Esophagus muscularis mucosa (tissue), 4 donors: Measurements from ENCODE around the gene KLHL34. TPM values are rescaled to one million over a fixed set of nuclear protein-coding genes. Genes with fewer than 3 reads are reported as not detected.

Experiments
- DNase-seq: peaks from one replicate; pipeline ENCODE4 v3.0.0-alpha.2; 2017; ENCODE audit errors: extremely low spot score
- H3K27ac ChIP-seq, 4 donors: fragments of 200-600 bp; sonication (generic); replicated peaks in 1 of 4; 1 replicate in 3 of 4; 2 replicates in 1 of 4; pipeline ENCODE4 v1.5.1; 2016 to 2019; ENCODE audit warnings: mild to moderate bottlenecking in 1 of 4
- H3K27me3 ChIP-seq, 4 donors: fragments of 200-600 bp; sonication (generic); one replicate each; pipeline versions ENCODE4 v1.5.1 to v1.6.0; 2016 to 2019
- H3K36me3 ChIP-seq, 4 donors: fragments of 200-600 bp; sonication (generic); one replicate each; pipeline ENCODE4 v1.5.1; 2016 to 2019
- H3K4me1 ChIP-seq, 4 donors: fragments of 200-600 bp; sonication (generic); one replicate each; pipeline ENCODE4 v1.5.1; 2016 to 2019
- H3K4me3 ChIP-seq, 4 donors: fragments of 200-600 bp; sonication (generic); 1 replicate in 2 of 4; 2 replicates in 2 of 4; pipeline ENCODE4 v1.5.1; 2016 to 2019; ENCODE audit warnings: mild to moderate bottlenecking in 4 of 4, moderate library complexity in 1 of 4
- H3K9me3 ChIP-seq, 4 donors: fragments of 200-600 bp; sonication (generic); 1 replicate in 3 of 4; 2 replicates in 1 of 4; pipeline ENCODE4 v1.5.1; 2016 to 2019
- CTCF ChIP-seq, 3 experiments: fragments of 200-600 bp in 2 of 3; fragments of 450-650 bp in 1 of 3; sonication (generic) in 2 of 3; IDR thresholded peaks; one replicate each; pipeline ENCODE4 v1.5.1; 2017 to 2019; ENCODE audit warnings: antibody characterized with exemption in 3 of 3, mild to moderate bottlenecking in 2 of 3, moderate library complexity in 1 of 3
- EP300 ChIP-seq: sonication (generic); formaldehyde crosslinking; IDR thresholded peaks from one replicate; pipeline ENCODE4 v1.6.1; 2017; ENCODE audit warnings: antibody characterized with exemption
- POLR2A ChIP-seq: fragments of 450-650 bp; IDR thresholded peaks from one replicate; pipeline ENCODE4 v1.6.1; 2017; ENCODE audit warnings: antibody characterized with exemption, moderate library complexity, mild to moderate bottlenecking, low read depth
- POLR2AphosphoS5 ChIP-seq, 2 donors: sonication (generic); formaldehyde crosslinking; IDR thresholded peaks; one replicate each; pipeline ENCODE4 v1.6.1; 2017; ENCODE audit warnings: antibody characterized with exemption in 2 of 2
- WGBS: methylation state at CpG from one replicate; pipeline ENCODE4 v1.1.5; 2018; 5-methylcytosine and 5-hydroxymethylcytosine counted together
- intact Hi-C: fragments of 100-400 bp; cut with DNase I; formaldehyde crosslinking; loops from one replicate; pipeline ENCODE4 v1.15.1; 2023
- total RNA-seq, 4 donors: library from RNA; depleted of rRNA; stranded (reverse); fragments of >200 nt; gene quantifications; one replicate each; pipeline versions ENCODE4 v1.1.0 to v1.2.1, GENCODE V29; 2016

KLHL34 gene
- total RNA-seq, 4 donors from 2014 or later, result 0.13 to 0.75 (median 0.33) TPM; not detected in 1

- Histone ChIP-seq H3K36me3 (peaks cover 0 to 4% (median 0%) of the 10 kb centered on the region in 4 donors), H3K9me3 (no peaks in the 10 kb centered on the region), H3K4me3 (no peak overlapping the region), H3K27me3 (no peaks in the 10 kb centered on the region), H3K27ac (no peak overlapping the region), H3K4me1 (no peaks in the 10 kb centered on the region)
- DNase-seq, result no peak
- TF ChIP-seq CTCF (IDR thresholded peaks at IDR 0.05) (no peak), POLR2AphosphoS5 (IDR thresholded peaks at IDR 0.05) (no peak), EP300 (no peak), POLR2A (no peak)
- intact Hi-C loops, result no loop called here
- WGBS, result 76% methylated on average over 5 of the region's 5 CpGs
Measured at GRCh38 chrX:21700275-21700674, 42.1 kb upstream of the KLHL34 start.

- 69% methylated on average over 3 of the region's 3 CpGs for WGBS
- intact Hi-C loops, result no loop called here
- no peaks in the 10 kb centered on the region for H3K9me3 ChIP-seq
Measured at GRCh38 chrX:21699136-21699535, 41.0 kb upstream of the KLHL34 start.

GRCh38 chrX:21698272-21698671, 40.1 kb upstream of the KLHL34 start:
- no peaks in the 10 kb centered on the region for H3K36me3 ChIP-seq

More at GRCh38 chrX:21699136-21699535, 41.0 kb upstream of the KLHL34 start:
- Histone ChIP-seq H3K36me3 (no peaks in the 10 kb centered on the region), H3K27me3 (no peaks in the 10 kb centered on the region), H3K27ac (no peak overlapping the region), H3K4me1 (no peaks in the 10 kb centered on the region), H3K4me3 (no peak overlapping the region)
- TF ChIP-seq CTCF (IDR thresholded peaks at IDR 0.05) (no peak), EP300 (no peak), POLR2A (no peak), POLR2AphosphoS5 (IDR thresholded peaks at IDR 0.05) (no peak)
- DNase-seq, result no peak

GRCh38 chrX:21691512-21692018, 33.4 kb upstream of the KLHL34 start:
- no peak for TF ChIP-seq CTCF (IDR thresholded peaks at IDR 0.05)
- no peak for TF ChIP-seq EP300
- TF ChIP-seq POLR2A, result no peak
- no peak for TF ChIP-seq POLR2AphosphoS5 (IDR thresholded peaks at IDR 0.05)
- 88% methylated on average over 3 of the region's 3 CpGs for WGBS
- Histone ChIP-seq H3K27ac (no peak overlapping the region), H3K36me3 (no peaks in the 10 kb centered on the region), H3K9me3 (no peaks in the 10 kb centered on the region), H3K4me3 (no peak overlapping the region), H3K27me3 (no peaks in the 10 kb centered on the region), H3K4me1 (no peaks in the 10 kb centered on the region)
- intact Hi-C loops, result no loop called here
- no peak for DNase-seq

More at GRCh38 chrX:21698272-21698671, 40.1 kb upstream of the KLHL34 start:
- intact Hi-C loops, result no loop called here
- H3K9me3 ChIP-seq, result no peaks in the 10 kb centered on the region
- TF ChIP-seq POLR2A, result no peak
- no peak for TF ChIP-seq CTCF (IDR thresholded peaks at IDR 0.05)
- TF ChIP-seq POLR2AphosphoS5 (IDR thresholded peaks at IDR 0.05), result no peak
- no peak for TF ChIP-seq EP300
- H3K27ac ChIP-seq, result no peak overlapping the region
- H3K4me3 ChIP-seq, result no peak overlapping the region
- 62% methylated on average over 4 of the region's 4 CpGs for WGBS
- H3K27me3 ChIP-seq, result no peaks in the 10 kb centered on the region
- no peaks in the 10 kb centered on the region for H3K4me1 ChIP-seq
- DNase-seq, result no peak

GRCh38 chrX:21683941-21684340, 25.8 kb upstream of the KLHL34 start:
- no peak for DNase-seq
- no peak overlapping the region for H3K4me3 ChIP-seq

More at GRCh38 chrX:21683941-21684340, 25.8 kb upstream of the KLHL34 start:
- 52% methylated on average over 1 of the region's 1 CpG for WGBS
- Histone ChIP-seq H3K36me3 (no peaks in the 10 kb centered on the region), H3K27ac (no peak overlapping the region), H3K4me1 (no peaks in the 10 kb centered on the region), H3K9me3 (no peaks in the 10 kb centered on the region), H3K27me3 (no peaks in the 10 kb centered on the region)
- intact Hi-C loops, result no loop called here
- no peak for TF ChIP-seq EP300
- TF ChIP-seq POLR2AphosphoS5 (IDR thresholded peaks at IDR 0.05), result no peak
- TF ChIP-seq CTCF (IDR thresholded peaks at IDR 0.05), result no peak
- TF ChIP-seq POLR2A, result no peak
